Transverse colon (tissue), 3 donors: ENCODE results near the gene PIP5K1B.

Experiments used
- POLR2A ChIP-seq: fragments of 450-650 bp; IDR thresholded peaks from one replicate; pipeline ENCODE4 v1.6.1; 2016; ENCODE audit warnings: antibody characterized with exemption, mild to moderate bottlenecking, moderate library complexity
- TF ChIP-seq, protein P1 (sequence below), 5 experiments: fragments of 200-600 bp in 3 of 5; fragments of 450-650 bp in 2 of 5; sonication (generic) in 3 of 5; IDR thresholded peaks; 1 replicate in 2 of 5; 2 replicates in 3 of 5; pipeline ENCODE4 v1.5.1; 2016 to 2017; ENCODE audit warnings: antibody characterized with exemption in 5 of 5, inconsistent platforms in 3 of 5, mild to moderate bottlenecking in 2 of 5, moderate library complexity in 1 of 5

GRCh38 chr9:68728731-68729130, 23.7 kb downstream of the PIP5K1B start:
- TF ChIP-seq POLR2A = no peak
- TF ChIP-seq, protein P1, sequence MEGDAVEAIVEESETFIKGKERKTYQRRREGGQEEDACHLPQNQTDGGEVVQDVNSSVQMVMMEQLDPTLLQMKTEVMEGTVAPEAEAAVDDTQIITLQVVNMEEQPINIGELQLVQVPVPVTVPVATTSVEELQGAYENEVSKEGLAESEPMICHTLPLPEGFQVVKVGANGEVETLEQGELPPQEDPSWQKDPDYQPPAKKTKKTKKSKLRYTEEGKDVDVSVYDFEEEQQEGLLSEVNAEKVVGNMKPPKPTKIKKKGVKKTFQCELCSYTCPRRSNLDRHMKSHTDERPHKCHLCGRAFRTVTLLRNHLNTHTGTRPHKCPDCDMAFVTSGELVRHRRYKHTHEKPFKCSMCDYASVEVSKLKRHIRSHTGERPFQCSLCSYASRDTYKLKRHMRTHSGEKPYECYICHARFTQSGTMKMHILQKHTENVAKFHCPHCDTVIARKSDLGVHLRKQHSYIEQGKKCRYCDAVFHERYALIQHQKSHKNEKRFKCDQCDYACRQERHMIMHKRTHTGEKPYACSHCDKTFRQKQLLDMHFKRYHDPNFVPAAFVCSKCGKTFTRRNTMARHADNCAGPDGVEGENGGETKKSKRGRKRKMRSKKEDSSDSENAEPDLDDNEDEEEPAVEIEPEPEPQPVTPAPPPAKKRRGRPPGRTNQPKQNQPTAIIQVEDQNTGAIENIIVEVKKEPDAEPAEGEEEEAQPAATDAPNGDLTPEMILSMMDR (IDR thresholded peaks at IDR 0.05) = no peak
